ENCODE data around the gene ATP11A.

ATP11A gene

GRCh38 chr13:112890316-112891145 is 200.7 kb downstream of the ATP11A start:
- TF ChIP-seq GATA2 (IDR thresholded peaks at IDR 0.05; ENCODE audit: low read depth, low read length): no peak
- TF ChIP-seq GATA3 (IDR thresholded peaks at IDR 0.05; ENCODE audit: low read depth, low read length): no peak

- TF ChIP-seq GATA3 (IDR thresholded peaks at IDR 0.05; ENCODE audit: low read depth, low read length): no peak
- TF ChIP-seq GATA2 (IDR thresholded peaks at IDR 0.05; ENCODE audit: low read depth, low read length): no peak
These were observed 201.9 kb downstream of the ATP11A start for GRCh38 chr13:112891477-112892401.

- TF ChIP-seq GATA2 (IDR thresholded peaks at IDR 0.05; ENCODE audit: low read depth, low read length): no peak
These were observed 202.8 kb downstream of the ATP11A start for GRCh38 chr13:112892426-112893206.

- TF ChIP-seq GATA2 (IDR thresholded peaks at IDR 0.05; ENCODE audit: low read depth, low read length): no peak
- no peak for TF ChIP-seq GATA3 (IDR thresholded peaks at IDR 0.05; ENCODE audit: low read depth, low read length)
These were observed 203.3 kb downstream of the ATP11A start for GRCh38 chr13:112893207-112893569.

- TF ChIP-seq GATA3 (IDR thresholded peaks at IDR 0.05; ENCODE audit: low read depth, low read length): no peak
- no peak for TF ChIP-seq GATA2 (IDR thresholded peaks at IDR 0.05; ENCODE audit: low read depth, low read length)
These were observed 204.0 kb downstream of the ATP11A start for GRCh38 chr13:112893570-112894422.

- TF ChIP-seq GATA2 (IDR thresholded peaks at IDR 0.05; ENCODE audit: low read depth, low read length) (no peak), GATA3 (IDR thresholded peaks at IDR 0.05; ENCODE audit: low read depth, low read length) (no peak)
These were observed 204.5 kb downstream of the ATP11A start for GRCh38 chr13:112894423-112894672.

- TF ChIP-seq GATA2 (IDR thresholded peaks at IDR 0.05; ENCODE audit: low read depth, low read length) (no peak), GATA3 (IDR thresholded peaks at IDR 0.05; ENCODE audit: low read depth, low read length) (no peak)
These were observed 205.0 kb downstream of the ATP11A start for GRCh38 chr13:112894673-112895481.

- TF ChIP-seq GATA2 (IDR thresholded peaks at IDR 0.05; ENCODE audit: low read depth, low read length) (no peak), GATA3 (IDR thresholded peaks at IDR 0.05; ENCODE audit: low read depth, low read length) (no peak)
These were observed 206.0 kb downstream of the ATP11A start for GRCh38 chr13:112895521-112896465.

- no peak for TF ChIP-seq GATA3 (IDR thresholded peaks at IDR 0.05; ENCODE audit: low read depth, low read length)
- no peak for TF ChIP-seq GATA2 (IDR thresholded peaks at IDR 0.05; ENCODE audit: low read depth, low read length)
These were observed 207.1 kb downstream of the ATP11A start for GRCh38 chr13:112896736-112897602.

- TF ChIP-seq GATA2 (IDR thresholded peaks at IDR 0.05; ENCODE audit: low read depth, low read length) (no peak), GATA3 (IDR thresholded peaks at IDR 0.05; ENCODE audit: low read depth, low read length) (no peak)
These were observed 207.7 kb downstream of the ATP11A start for GRCh38 chr13:112897603-112897955.
